Calu3 (cell line): Measurements from ENCODE around the gene NUDT17. TPM values are rescaled to one million over a fixed set of nuclear protein-coding genes. Genes with fewer than 3 reads are reported as not detected.
A peak's percentile ranks its signal among the peaks of the same experiment; 100 is the strongest.

Experiments
- BruUV-seq: library from RNA; stranded (reverse); fragments of 400-500 nt; replicated peaks from 2 replicates; lab custom pipeline; 2021; lab: Mats Ljungman, UMichigan
- CTCF ChIA-PET: fragments of 300-600 bp; sonication (Branson Sonifier 250); formaldehyde crosslinking; loops from one replicate; lab custom pipeline; 2022; ENCODE audit warnings: antibody characterized with exemption; lab: Charles Lee
- DNase-seq: peaks from one replicate; pipeline ENCODE4 v3.0.0; 2022
- H3K27ac Mint-ChIP-seq: one replicate; pipeline ENCODE4 v1.8.0; 2022; ENCODE audit warnings: mixed read lengths; ENCODE audit not compliant: unreplicated experiment
- H3K27me3 Mint-ChIP-seq: one replicate; pipeline ENCODE4 v1.8.0; 2022; ENCODE audit warnings: mixed read lengths; ENCODE audit not compliant: unreplicated experiment
- H3K36me3 Mint-ChIP-seq: one replicate; pipeline ENCODE4 v1.8.0; 2022; ENCODE audit warnings: mild to moderate bottlenecking, moderate library complexity, mixed read lengths; ENCODE audit not compliant: insufficient read depth, unreplicated experiment
- H3K4me1 Mint-ChIP-seq: one replicate; pipeline ENCODE4 v1.8.0; 2022; ENCODE audit warnings: mild to moderate bottlenecking, low read depth, mixed read lengths; ENCODE audit not compliant: unreplicated experiment
- H3K4me3 Mint-ChIP-seq: one replicate; pipeline ENCODE4 v1.8.0; 2022; ENCODE audit warnings: mild to moderate bottlenecking, low read depth, moderate library complexity, mixed read lengths; ENCODE audit not compliant: unreplicated experiment
- H3K9me3 Mint-ChIP-seq: one replicate; pipeline ENCODE4 v1.8.0; 2022; ENCODE audit warnings: low read depth, mixed read lengths; ENCODE audit not compliant: unreplicated experiment
- CTCF ChIP-seq: fragments of 200-600 bp; IDR thresholded peaks from one replicate; pipeline ENCODE4 v1.8.0; 2022; ENCODE audit warnings: antibody characterized with exemption; ENCODE audit not compliant: unreplicated experiment
- intact Hi-C: fragments of 100-400 bp; cut with micrococcal nuclease; formaldehyde crosslinking; loops from one replicate; pipeline ENCODE4 v1.10.0; 2022; ENCODE audit not compliant: unreplicated experiment
- microRNA-seq: library from miRNA; unstranded; fragments of <30 nt; microRNA quantifications from one replicate; pipeline ENCODE4 v1.2.0, GENCODE V29; 2022
- total RNA-seq: library from RNA; stranded (reverse); gene quantifications from 2 replicates; pipeline ENCODE4 v1.2.3, GENCODE V29; 2022

NUDT17 gene
- total RNA-seq, 1 experiment from 2014 or later, result 2.8 TPM

DNA sequence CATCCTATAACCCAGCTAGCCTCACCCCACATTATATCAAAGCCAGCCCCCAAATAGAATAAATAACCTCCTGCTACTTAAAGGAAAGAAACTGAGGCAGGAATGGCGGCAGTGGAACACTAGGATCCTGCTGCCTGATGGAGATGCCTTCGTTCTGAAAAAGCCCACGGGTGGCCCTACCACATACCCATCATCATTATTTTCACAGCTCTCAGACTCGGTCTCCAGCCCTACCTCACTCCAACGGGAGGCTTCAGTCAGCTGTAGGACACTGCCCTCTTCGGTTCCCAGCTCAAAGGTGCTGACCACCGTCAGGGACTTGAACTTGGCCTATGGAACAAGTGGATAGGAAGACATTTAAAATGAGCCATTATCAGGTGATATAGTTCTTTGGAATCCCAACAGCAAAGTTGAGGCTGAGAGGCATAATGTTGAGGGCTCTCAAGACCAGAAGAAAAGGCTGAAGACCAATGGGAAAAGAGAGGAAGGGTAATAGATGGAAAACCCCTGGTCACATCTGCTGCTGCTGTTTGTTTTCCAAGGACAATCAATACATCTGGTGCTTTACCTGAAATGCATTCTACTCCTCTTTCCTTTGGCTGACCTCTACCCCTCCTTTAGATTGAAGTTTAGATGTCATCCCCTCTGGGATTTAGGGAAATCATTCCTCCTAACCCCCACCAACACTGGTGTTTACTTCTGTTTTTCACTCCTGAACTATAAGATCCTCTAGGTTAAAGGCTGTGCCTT lies 48.1 kb downstream of the NUDT17 start:
- peak overlapping the region; percentile 71 for H3K27ac Mint-ChIP-seq
- CTCF ChIA-PET, result interaction anchor here (1.3 to 3.4 kb wide), 4 partner anchors 9 to 48 kb away, joined by 3 to 77 read pairs (median 33); partner anchors contain the start of genes NUDT17, PIAS3 and RBM8A
- H3K9me3 Mint-ChIP-seq, result no peaks in the 10 kb centered on the region
- TF ChIP-seq CTCF, result no peak
- BruUV-seq, result no TSS peak
- no peaks in the 10 kb centered on the region for H3K27me3 Mint-ChIP-seq
- intact Hi-C loops, result loop anchor here (5.0 kb wide), 1 partner anchor 34 kb away; the partner anchor contains the start of gene RBM8A
- H3K4me3 Mint-ChIP-seq, result no peak overlapping the region
- no peak for DNase-seq
- H3K4me1 Mint-ChIP-seq, result peaks cover 52% of the 10 kb centered on the region
- no peaks in the 10 kb centered on the region for H3K36me3 Mint-ChIP-seq

DNA sequence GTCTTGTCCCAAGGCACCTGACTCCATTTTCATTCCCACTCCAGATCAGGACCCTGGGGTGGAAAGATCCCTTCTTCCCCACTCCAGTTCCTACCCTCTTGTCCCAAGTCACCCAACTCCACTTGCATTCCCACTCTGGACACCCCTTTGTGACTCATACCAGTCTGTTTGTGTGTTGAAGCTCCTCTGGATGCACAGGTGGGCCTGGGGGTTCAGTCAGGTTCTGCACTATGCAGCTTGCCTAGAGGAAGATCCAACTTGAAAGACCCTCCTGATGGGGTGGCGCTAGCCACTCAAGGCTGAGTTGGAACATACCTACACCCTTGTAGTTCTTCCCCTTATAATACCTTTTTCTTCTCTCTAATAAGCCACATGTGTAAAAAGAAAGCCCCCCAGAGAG lies 50.0 kb downstream of the NUDT17 start:
- CTCF ChIA-PET, result interaction anchor here (1.1 kb wide), 1 partner anchor 32 kb away, joined by 3 read pairs; the partner anchor contains the start of gene RBM8A
- no peak for DNase-seq
- Mint-ChIP-seq H3K4me1 (peaks cover 32% of the 10 kb centered on the region), H3K4me3 (no peak overlapping the region), H3K9me3 (no peaks in the 10 kb centered on the region), H3K27ac (no peak overlapping the region), H3K27me3 (no peaks in the 10 kb centered on the region), H3K36me3 (no peaks in the 10 kb centered on the region)
- intact Hi-C loops, result no loop called here
- no TSS peak for BruUV-seq
- TF ChIP-seq CTCF, result no peak

DNA sequence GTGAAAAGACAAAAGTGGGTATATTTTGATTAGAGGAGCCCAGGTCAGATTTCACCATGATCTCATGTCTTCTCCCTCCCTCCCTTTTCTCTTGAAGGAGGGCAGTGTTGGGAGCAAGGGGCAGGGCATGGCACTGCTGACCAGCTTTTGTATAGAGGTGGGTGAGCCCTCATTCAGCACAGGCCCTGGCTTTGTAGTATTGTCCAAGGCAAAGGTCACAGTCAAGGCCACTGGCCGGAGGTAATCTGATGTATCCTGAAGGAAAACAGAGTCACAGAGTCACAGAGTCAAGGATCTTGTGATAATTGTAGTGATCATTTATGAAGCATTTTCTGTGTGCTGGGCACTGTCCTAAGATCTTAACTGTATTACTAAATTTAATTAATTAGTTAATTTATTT lies 52.5 kb downstream of the NUDT17 start:
- no peak for DNase-seq
- intact Hi-C loops, result no loop called here
- TF ChIP-seq CTCF, result no peak
- no peaks in the 10 kb centered on the region for H3K9me3 Mint-ChIP-seq
- H3K36me3 Mint-ChIP-seq, result no peaks in the 10 kb centered on the region
- no peak overlapping the region for H3K4me3 Mint-ChIP-seq
- no peaks in the 10 kb centered on the region for H3K27me3 Mint-ChIP-seq
- H3K27ac Mint-ChIP-seq, result no peak overlapping the region
- H3K4me1 Mint-ChIP-seq, result peaks cover 9% of the 10 kb centered on the region
- CTCF ChIA-PET, result interaction anchor here (1.5 kb wide), 1 partner anchor 18 kb away, joined by 3 read pairs; no protein-coding TSS in a partner anchor
- no TSS peak for BruUV-seq

Small RNAs within 50 kb of the gene (microRNA-seq; reads per million reads assigned to microRNA genes)
- gene MIR6736, result 1.1 reads per million

Other genes starting within 250 kb of the NUDT17 start
- gene GPR89A, start 237.6 kb upstream of the NUDT17 start, total RNA-seq, result 32.4 and 37.6 TPM in 2 replicates
- gene PDZK1, start 138.3 kb upstream of the NUDT17 start, total RNA-seq, result 1.3 and 3.3 TPM in 2 replicates
- not detected in 2 replicates for gene CD160, start 126.1 kb upstream of the NUDT17 start, total RNA-seq
- gene RNF115, start 21.5 kb upstream of the NUDT17 start, total RNA-seq, result 9.5 and 9.9 TPM in 2 replicates
- 29.3 and 33.0 TPM in 2 replicates for gene POLR3C, start 21.4 kb upstream of the NUDT17 start, total RNA-seq
- 38.3 and 40.1 TPM in 2 replicates for gene PIAS3, start 13.5 kb downstream of the NUDT17 start, total RNA-seq
- 0.22 TPM in 1 of 2 replicates, not detected in the other for gene ANKRD35, start 40.2 kb downstream of the NUDT17 start, total RNA-seq
- 0.34 and 0.68 TPM in 2 replicates for gene ITGA10, start 64.4 kb downstream of the NUDT17 start, total RNA-seq
- gene PEX11B, start 73.1 kb downstream of the NUDT17 start, total RNA-seq, result 27.1 and 27.3 TPM in 2 replicates
- gene RBM8A, start 81.9 kb downstream of the NUDT17 start, total RNA-seq, result 167 and 177 TPM in 2 replicates
- gene LIX1L, start 112.4 kb downstream of the NUDT17 start, total RNA-seq, result 6.3 and 7.2 TPM in 2 replicates
- 0.19 and 0.27 TPM in 2 replicates for gene ANKRD34A, start 118.9 kb downstream of the NUDT17 start, total RNA-seq
- gene POLR3GL, start 119.1 kb downstream of the NUDT17 start, total RNA-seq, result 9.9 and 11.5 TPM in 2 replicates
- 18.5 and 27.3 TPM in 2 replicates for gene TXNIP, start 150.9 kb downstream of the NUDT17 start, total RNA-seq
- gene HJV, start 176.1 kb downstream of the NUDT17 start, total RNA-seq, result not detected in 2 replicates